IMR-90 (cell line): ENCODE results near the gene CDC42EP1.

Source experiments
- CTCF ChIP-seq: conservative IDR thresholded peaks from 2 replicates; pipeline ENCODE4 v1.5.1; 2012; ENCODE audit warnings: mild to moderate bottlenecking, low read depth, low read length, improper control_type of control experiment
- POLR2A ChIP-seq: IDR thresholded peaks from 2 replicates; pipeline ENCODE4 v1.6.1; 2012; ENCODE audit warnings: mild to moderate bottlenecking, low read depth, low read length

GRCh38 chr22:37568012-37568411 lies 7.7 kb downstream of the CDC42EP1 start:
- no peak for TF ChIP-seq CTCF
- no peak for TF ChIP-seq POLR2A
